CD14-positive monocyte (primary cell): ENCODE measurements around the gene AMELX. TPM values are rescaled to one million over a fixed set of nuclear protein-coding genes. Genes with fewer than 3 reads are reported as not detected.

Source experiments
- DNase-seq, 3 donors: peaks; one replicate each; pipeline ENCODE4 v3.0.0-alpha.2; 2011 to 2022
- H2AFZ ChIP-seq: 2 replicates; pipeline ENCODE4 v1.6.0; 2012; ENCODE audit warnings: mild to moderate bottlenecking, low read depth, low read length, inconsistent platforms; ENCODE audit not compliant: insufficient read depth, poor library complexity, severe bottlenecking
- H3K27ac ChIP-seq, 2 donors: 1 replicate in 1 of 2; 2 replicates in 1 of 2; pipeline ENCODE4 v1.5.1; 2012 to 2013; ENCODE audit warnings: low read length in 2 of 2, control low read depth in 1 of 2, inconsistent platforms in 1 of 2, low read depth in 1 of 2, mild to moderate bottlenecking in 1 of 2
- H3K27me3 ChIP-seq, 2 donors: one replicate each; pipeline versions ENCODE4 v1.6.0 to v1.6.1; 2011 to 2013; ENCODE audit warnings: low read length in 2 of 2; ENCODE audit not compliant: control insufficient read depth in 2 of 2, insufficient read depth in 2 of 2
- H3K36me3 ChIP-seq, 2 donors: replicated peaks in 1 of 2; 1 replicate in 1 of 2; 2 replicates in 1 of 2; pipeline versions ENCODE4 v1.5.1 to v1.6.1; 2012 to 2013; ENCODE audit warnings: low read length in 2 of 2, control low read depth in 1 of 2, inconsistent platforms in 1 of 2, mild to moderate bottlenecking in 1 of 2; ENCODE audit not compliant: insufficient read depth in 2 of 2, control insufficient read depth in 1 of 2
- H3K4me1 ChIP-seq, 2 donors: 1 replicate in 1 of 2; 2 replicates in 1 of 2; pipeline versions ENCODE4 v1.5.1 to v1.6.1; 2012 to 2013; ENCODE audit warnings: low read length in 2 of 2, control low read depth in 1 of 2, inconsistent platforms in 1 of 2, mild to moderate bottlenecking in 1 of 2, moderate library complexity in 1 of 2; ENCODE audit not compliant: insufficient read depth in 2 of 2, control insufficient read depth in 1 of 2
- H3K4me2 ChIP-seq: replicated peaks from 2 replicates; pipeline ENCODE3; 2012; ENCODE audit warnings: low read length, moderate library complexity, mild to moderate bottlenecking; ENCODE audit not compliant: poor library complexity, severe bottlenecking; ENCODE audit errors: extremely low read depth
- H3K4me3 ChIP-seq, 3 experiments: fragments of 200-600 bp in 1 of 3; sonication (generic) in 1 of 3; replicated peaks in 1 of 3; 1 replicate in 2 of 3; 2 replicates in 1 of 3; pipeline ENCODE4 v1.5.1; 2011 to 2013; ENCODE audit warnings: low read length in 3 of 3, mild to moderate bottlenecking in 3 of 3, control low read depth in 2 of 3, low read depth in 2 of 3, inconsistent platforms in 1 of 3, moderate library complexity in 1 of 3
- H3K79me2 ChIP-seq: 2 replicates; pipeline ENCODE4 v1.6.0; 2012; ENCODE audit warnings: mild to moderate bottlenecking, control low read depth, inconsistent platforms, low read length, moderate library complexity; ENCODE audit not compliant: insufficient read depth
- H3K9ac ChIP-seq: 2 replicates; pipeline ENCODE4 v1.6.0; 2017; ENCODE audit warnings: low read length, mild to moderate bottlenecking; ENCODE audit not compliant: insufficient read depth, poor library complexity, severe bottlenecking
- H3K9me3 ChIP-seq, 2 donors: replicated peaks in 1 of 2; 1 replicate in 1 of 2; 2 replicates in 1 of 2; pipeline versions ENCODE4 v1.5.1 to v1.6.1; 2012 to 2013; ENCODE audit warnings: low read length in 2 of 2, control low read depth in 1 of 2; ENCODE audit not compliant: control insufficient read depth in 1 of 2, insufficient read depth in 1 of 2
- H4K20me1 ChIP-seq: 2 replicates; pipeline ENCODE4 v1.6.0; 2012; ENCODE audit warnings: mild to moderate bottlenecking, low read length, control low read depth, moderate library complexity; ENCODE audit not compliant: insufficient read depth
- H3K27ac Mint-ChIP-seq, 7 donors: one replicate each; pipeline ENCODE4 v1.8.0; 2020; ENCODE audit warnings: mild to moderate bottlenecking in 7 of 7, mixed read lengths in 7 of 7, moderate library complexity in 6 of 7, inconsistent platforms in 2 of 7
- H3K27me3 Mint-ChIP-seq, 3 donors: one replicate each; pipeline ENCODE4 v1.8.0; 2021 to 2022; ENCODE audit warnings: low read depth in 3 of 3, mild to moderate bottlenecking in 3 of 3, mixed read lengths in 3 of 3, moderate library complexity in 3 of 3, inconsistent platforms in 1 of 3
- H3K36me3 Mint-ChIP-seq, 2 donors: one replicate each; pipeline ENCODE4 v1.8.0; 2020; ENCODE audit warnings: mixed read lengths in 2 of 2, inconsistent platforms in 1 of 2, mild to moderate bottlenecking in 1 of 2
- H3K4me1 Mint-ChIP-seq: one replicate; pipeline ENCODE4 v1.8.0; 2020; ENCODE audit warnings: mild to moderate bottlenecking, mixed read lengths
- H3K4me3 Mint-ChIP-seq, 2 donors: one replicate each; pipeline ENCODE4 v1.8.0; 2020; ENCODE audit warnings: mild to moderate bottlenecking in 2 of 2, mixed read lengths in 2 of 2, moderate library complexity in 1 of 2
- H3K9me3 Mint-ChIP-seq, 7 donors: one replicate each; pipeline ENCODE4 v1.8.0; 2020 to 2022; ENCODE audit warnings: mixed read lengths in 7 of 7, mild to moderate bottlenecking in 6 of 7, moderate library complexity in 6 of 7, inconsistent platforms in 2 of 7
- CTCF ChIP-seq: fragments of 200-600 bp; IDR thresholded peaks from one replicate; pipeline ENCODE4 v1.8.0; 2022; ENCODE audit warnings: antibody characterized with exemption, mild to moderate bottlenecking
- WGBS: methylation state at CpG from one replicate; pipeline ENCODE4 v1.1.5; 2013; ENCODE audit warnings: missing lambda C conversion rate; ENCODE audit not compliant: insufficient coverage; 5-methylcytosine and 5-hydroxymethylcytosine counted together
- intact Hi-C, 2 donors: fragments of 100-400 bp; cut with micrococcal nuclease; formaldehyde crosslinking; loops; one replicate each; pipeline versions ENCODE4 v1.15.0 to v1.15.1; 2023
- polyA plus RNA-seq, 3 donors: library from polyadenylated mRNA; depleted of rRNA in 1 of 3; unstranded in 2 of 3; stranded (reverse) in 1 of 3; fragments of 300-500 nt in 2 of 3; fragments of >200 nt in 1 of 3; fragmentation: Illumina TruSeq in 2 of 3; gene quantifications; 1 replicate in 2 of 3; 2 replicates in 1 of 3; pipeline ENCODE4 v1.2.3, GENCODE V29; 2012 to 2021

The AMELX gene
- polyA plus RNA-seq, 3 donors: not detected

- peaks cover 5% of the 10 kb centered on the region for H3K4me1 Mint-ChIP-seq
- no peak for DNase-seq
- peaks cover 0 to 2% of the 10 kb centered on the region in 2 donors for H3K4me1 ChIP-seq
- H3K4me3 Mint-ChIP-seq: no peak overlapping the region
- no peaks in the 10 kb centered on the region for H4K20me1 ChIP-seq
- H3K27ac ChIP-seq: no peak overlapping the region
- no peaks in the 10 kb centered on the region for H3K79me2 ChIP-seq
- H3K27me3 ChIP-seq: no peaks in the 10 kb centered on the region
- intact Hi-C loops: no loop called here
- no peaks in the 10 kb centered on the region for H3K36me3 Mint-ChIP-seq
- no CpG with 5 or more reads among the region's 2 CpGs for WGBS
- no peak overlapping the region for H3K27ac Mint-ChIP-seq
- H2AFZ ChIP-seq: no peak overlapping the region
- no peak overlapping the region for H3K9ac ChIP-seq
- no peak for TF ChIP-seq CTCF
- H3K27me3 Mint-ChIP-seq: peaks cover 0 to 4% (median 3%) of the 10 kb centered on the region in 3 donors
- H3K36me3 ChIP-seq: no peaks in the 10 kb centered on the region
- H3K4me2 ChIP-seq: no peak overlapping the region
- H3K9me3 ChIP-seq: no peaks in the 10 kb centered on the region
- H3K9me3 Mint-ChIP-seq: peaks cover 0 to 9% (median 2%) of the 10 kb centered on the region in 7 donors
- H3K4me3 ChIP-seq: no peak overlapping the region
These were observed 43.0 kb downstream of the AMELX start for GRCh38 chrX:11336201-11336600.

- Mint-ChIP-seq H3K4me1 (peaks cover 12% of the 10 kb centered on the region), H3K27me3 (peaks cover 0 to 4% (median 3%) of the 10 kb centered on the region in 3 donors), H3K36me3 (no peaks in the 10 kb centered on the region), H3K4me3 (no peak overlapping the region), H3K9me3 (peaks cover 0 to 9% (median 2%) of the 10 kb centered on the region in 7 donors), H3K27ac (no peak overlapping the region)
- no peaks in the 10 kb centered on the region for H4K20me1 ChIP-seq
- intact Hi-C loops: no loop called here
- H2AFZ ChIP-seq: no peak overlapping the region
- no peak overlapping the region for H3K9ac ChIP-seq
- no peaks in the 10 kb centered on the region for H3K27me3 ChIP-seq
- H3K4me3 ChIP-seq: no peak overlapping the region
- no peaks in the 10 kb centered on the region for H3K36me3 ChIP-seq
- no peaks in the 10 kb centered on the region for H3K79me2 ChIP-seq
- no CpG with 5 or more reads among the region's 1 CpG for WGBS
- no peak overlapping the region for H3K27ac ChIP-seq
- DNase-seq: no peak
- no peaks in the 10 kb centered on the region for H3K9me3 ChIP-seq
- no peak for TF ChIP-seq CTCF
- H3K4me1 ChIP-seq: peaks cover 5 to 13% of the 10 kb centered on the region in 2 donors
- no peak overlapping the region for H3K4me2 ChIP-seq
These were observed 44.2 kb downstream of the AMELX start for GRCh38 chrX:11337292-11338009.
